H9 (cell line): ENCODE results near the gene NTRK3. TPM values are rescaled to one million over a fixed set of nuclear protein-coding genes. Genes with fewer than 3 reads are reported as not detected.

Source experiments
- DNase-seq: peaks from one replicate; pipeline ENCODE4 v3.0.0-alpha.2; 2017
- H2AFZ ChIP-seq: one replicate; pipeline ENCODE4 v1.6.1; 2013; ENCODE audit warnings: mild to moderate bottlenecking, low read length, control low read depth, moderate library complexity
- H2AK5ac ChIP-seq: 2 replicates; pipeline ENCODE4 v1.6.1; 2013; ENCODE audit warnings: low read length, control low read depth, mixed read lengths; ENCODE audit not compliant: insufficient read length
- H2BK120ac ChIP-seq: one replicate; pipeline ENCODE4 v1.6.1; 2013; ENCODE audit warnings: low read depth, mild to moderate bottlenecking, low read length, control low read depth, inconsistent platforms; ENCODE audit not compliant: poor library complexity, severe bottlenecking
- H2BK12ac ChIP-seq: 2 replicates; pipeline ENCODE4 v1.6.1; 2013; ENCODE audit warnings: low read length, control low read depth, mixed read lengths, low read depth; ENCODE audit not compliant: insufficient read length
- H2BK15ac ChIP-seq: 2 replicates; pipeline ENCODE4 v1.6.1; 2013; ENCODE audit warnings: low read depth, low read length, control low read depth
- H2BK20ac ChIP-seq: one replicate; pipeline ENCODE4 v1.6.1; 2013; ENCODE audit warnings: low read depth, mild to moderate bottlenecking, low read length, control low read depth, inconsistent platforms; ENCODE audit not compliant: poor library complexity, severe bottlenecking
- H2BK5ac ChIP-seq: 2 replicates; pipeline ENCODE4 v1.6.1; 2013; ENCODE audit warnings: low read length, control low read depth, mixed read lengths; ENCODE audit not compliant: insufficient read length
- H3K14ac ChIP-seq: 2 replicates; pipeline ENCODE4 v1.6.1; 2013; ENCODE audit warnings: low read length, control low read depth; ENCODE audit not compliant: insufficient read depth
- H3K18ac ChIP-seq: 2 replicates; pipeline ENCODE4 v1.6.1; 2013; ENCODE audit warnings: low read depth, mild to moderate bottlenecking, mixed read lengths, low read length, control low read depth; ENCODE audit not compliant: insufficient read length
- H3K23ac ChIP-seq: 2 replicates; pipeline ENCODE4 v1.6.1; 2013; ENCODE audit warnings: low read length, control low read depth, mixed read lengths, low read depth; ENCODE audit not compliant: insufficient read length
- H3K23me2 ChIP-seq: 2 replicates; pipeline ENCODE4 v1.6.1; 2013; ENCODE audit warnings: low read depth, mild to moderate bottlenecking, mixed read lengths, low read length, control low read depth; ENCODE audit not compliant: insufficient read length, poor library complexity, severe bottlenecking
- H3K27ac ChIP-seq: 2 replicates; pipeline ENCODE4 v1.5.1; 2013; ENCODE audit warnings: low read length, control low read depth, mixed read lengths, low read depth; ENCODE audit not compliant: insufficient read length
- H3K27me3 ChIP-seq: 2 replicates; pipeline ENCODE4 v1.6.1; 2013; ENCODE audit warnings: low read length, control low read depth, inconsistent platforms; ENCODE audit not compliant: insufficient read depth
- H3K4ac ChIP-seq: 2 replicates; pipeline ENCODE4 v1.6.1; 2013; ENCODE audit warnings: low read depth, mild to moderate bottlenecking, control low read depth, inconsistent platforms, low read length, moderate library complexity
- H3K4me1 ChIP-seq: 2 replicates; pipeline ENCODE4 v1.6.1; 2013; ENCODE audit warnings: low read length, control low read depth, inconsistent platforms; ENCODE audit not compliant: insufficient read depth
- H3K4me2 ChIP-seq: 2 replicates; pipeline ENCODE4 v1.6.1; 2013; ENCODE audit warnings: low read length, control low read depth, mixed read lengths; ENCODE audit not compliant: insufficient read length, insufficient read depth
- H3K56ac ChIP-seq: 2 replicates; pipeline ENCODE4 v1.6.1; 2013; ENCODE audit warnings: low read depth, mild to moderate bottlenecking, mixed read lengths, low read length, control low read depth; ENCODE audit not compliant: insufficient read length
- H3K79me1 ChIP-seq: 2 replicates; pipeline ENCODE4 v1.6.1; 2013; ENCODE audit warnings: low read depth, mild to moderate bottlenecking, moderate library complexity, low read length, control low read depth, inconsistent platforms; ENCODE audit not compliant: insufficient read depth, poor library complexity, severe bottlenecking
- H3K79me2 ChIP-seq: 2 replicates; pipeline ENCODE4 v1.6.1; 2013; ENCODE audit warnings: low read length, control low read depth, inconsistent platforms; ENCODE audit not compliant: insufficient read depth
- H3K9ac ChIP-seq: 2 replicates; pipeline ENCODE4 v1.6.1; 2013; ENCODE audit warnings: low read length, control low read depth, mixed read lengths; ENCODE audit not compliant: insufficient read length; ENCODE audit errors: extremely low read depth
- H3K9me3 ChIP-seq: one replicate; pipeline ENCODE4 v1.6.1; 2013; ENCODE audit warnings: low read depth, low read length, inconsistent platforms; ENCODE audit not compliant: control insufficient read depth
- H3T11ph ChIP-seq: one replicate; pipeline ENCODE4 v1.6.1; 2013; ENCODE audit warnings: mild to moderate bottlenecking, low read length, control low read depth, inconsistent platforms
- H4K20me1 ChIP-seq: one replicate; pipeline ENCODE4 v1.6.1; 2013; ENCODE audit not compliant: control insufficient read depth, insufficient read length, insufficient read depth
- H4K5ac ChIP-seq: 2 replicates; pipeline ENCODE4 v1.6.1; 2013; ENCODE audit warnings: low read depth, mild to moderate bottlenecking, mixed read lengths, low read length, control low read depth; ENCODE audit not compliant: insufficient read length
- H4K8ac ChIP-seq: replicated peaks from 2 replicates; pipeline ENCODE4 v1.6.1; 2013; ENCODE audit warnings: low read length, control low read depth, mixed read lengths, low read depth; ENCODE audit not compliant: insufficient read length
- H4K91ac ChIP-seq: 2 replicates; pipeline ENCODE4 v1.6.1; 2013; ENCODE audit warnings: low read depth, mild to moderate bottlenecking, moderate library complexity, mixed read lengths, low read length, control low read depth; ENCODE audit not compliant: insufficient read length
- H3K27ac Mint-ChIP-seq, 3 experiments: 2 replicates in 2 of 3; 3 replicates in 1 of 3; pipeline ENCODE4 v1.8.0; 2020 to 2021; ENCODE audit warnings: mixed read lengths in 3 of 3, mild to moderate bottlenecking in 1 of 3, moderate library complexity in 1 of 3
- H3K27me3 Mint-ChIP-seq: 2 replicates; pipeline ENCODE4 v1.8.0; 2021; ENCODE audit warnings: low read depth, mild to moderate bottlenecking, moderate library complexity, mixed read lengths
- H3K36me3 Mint-ChIP-seq, 3 experiments: 2 replicates in 2 of 3; 3 replicates in 1 of 3; pipeline ENCODE4 v1.8.0; 2020 to 2021; ENCODE audit warnings: low read depth in 3 of 3, mixed read lengths in 3 of 3; ENCODE audit not compliant: insufficient read depth in 1 of 3
- H3K4me1 Mint-ChIP-seq, 2 experiments: 2 replicates each; pipeline ENCODE4 v1.8.0; 2020; ENCODE audit warnings: mixed read lengths in 2 of 2
- H3K4me3 Mint-ChIP-seq, 2 experiments: 2 replicates in 1 of 2; 3 replicates in 1 of 2; pipeline ENCODE4 v1.8.0; 2020 to 2021; ENCODE audit warnings: mild to moderate bottlenecking in 2 of 2, mixed read lengths in 2 of 2, moderate library complexity in 1 of 2
- H3K9me3 Mint-ChIP-seq, 2 experiments: 2 replicates in 1 of 2; 3 replicates in 1 of 2; pipeline ENCODE4 v1.8.0; 2020; ENCODE audit warnings: mild to moderate bottlenecking in 2 of 2, mixed read lengths in 2 of 2, moderate library complexity in 1 of 2
- CTCF ChIP-seq: fragments of 200-600 bp; sonication (generic); conservative IDR thresholded peaks from 3 replicates; pipeline ENCODE4 v1.8.0; 2021; ENCODE audit warnings: antibody characterized with exemption, mild to moderate bottlenecking
- WGBS: extraction: QIAGEN DNeasy Blood & Tissue Kit; methylation state at CpG from one replicate; pipeline ENCODE4 v1.1.7; 2013; ENCODE audit warnings: missing lambda C conversion rate, low lambda C conversion rate, mixed read lengths; ENCODE audit not compliant: insufficient read length; ENCODE audit errors: extremely low coverage; 5-methylcytosine and 5-hydroxymethylcytosine counted together
- total RNA-seq: library from RNA; stranded (reverse); gene quantifications from 2 replicates; pipeline ENCODE4 v1.2.1, GENCODE V29; 2021

Gene NTRK3
- total RNA-seq, 1 experiment from 2014 or later = 2.5 TPM

GRCh38 chr15:88276821-88277410, 20.4 kb upstream of the NTRK3 start:
- no peaks in the 10 kb centered on the region for H3K79me1 ChIP-seq
- WGBS = no CpG with 5 or more reads among the region's 16 CpGs
- H3T11ph ChIP-seq = no peak overlapping the region
- H3K18ac ChIP-seq = no peak overlapping the region
- H4K8ac ChIP-seq = no peak overlapping the region
- no peak overlapping the region for H3K23ac ChIP-seq
- H2BK5ac ChIP-seq = no peak overlapping the region
- no peaks in the 10 kb centered on the region for H3K23me2 ChIP-seq
- no peak overlapping the region for H2BK20ac ChIP-seq
- peak overlapping the region in 1 of 3 experiments; percentile 52; a peak in 1 of 7 replicates for H3K27ac Mint-ChIP-seq
- no peak overlapping the region for H3K56ac ChIP-seq
- H3K4me3 Mint-ChIP-seq = no peak overlapping the region
- H3K79me2 ChIP-seq = no peaks in the 10 kb centered on the region
- no peak overlapping the region for H2BK120ac ChIP-seq
- no peaks in the 10 kb centered on the region; the same call in 1 of the 2 replicates for H3K27me3 ChIP-seq
- no peak for DNase-seq
- no peak overlapping the region for H3K4ac ChIP-seq
- H3K36me3 Mint-ChIP-seq = no peaks in the 10 kb centered on the region
- H4K91ac ChIP-seq = no peak overlapping the region
- peaks cover 67% of the 10 kb centered on the region for H3K27me3 Mint-ChIP-seq
- peaks cover 0 to 6% of the 10 kb centered on the region in 2 experiments; a peak in 1 of 4 replicates for H3K4me1 Mint-ChIP-seq
- TF ChIP-seq CTCF = no peak
- H3K4me2 ChIP-seq = no peak overlapping the region
- H3K9me3 Mint-ChIP-seq = no peaks in the 10 kb centered on the region
- H3K9me3 ChIP-seq = no peaks in the 10 kb centered on the region
- no peak overlapping the region for H2AFZ ChIP-seq
- no peak overlapping the region for H2AK5ac ChIP-seq
- H2BK15ac ChIP-seq = no peak overlapping the region
- H4K5ac ChIP-seq = no peak overlapping the region
- no peak overlapping the region for H3K9ac ChIP-seq
- no peak overlapping the region; the same call in 1 of the 2 replicates for H3K14ac ChIP-seq
- no peak overlapping the region for H3K27ac ChIP-seq
- H2BK12ac ChIP-seq = no peak overlapping the region
- H4K20me1 ChIP-seq = no peaks in the 10 kb centered on the region
- no peaks in the 10 kb centered on the region for H3K4me1 ChIP-seq
